Measurements from ENCODE around the gene ST3GAL4.
A peak's percentile ranks its signal among the peaks of the same experiment; 100 is the strongest.
"Not testable (repeated sequence)": the region's sequence is repeated elsewhere in the genome, so short reads cannot be mapped to it uniquely, and the experiment has no call there.

Gene ST3GAL4

GRCh38 chr11:126331286-126331685 lies 24.2 kb upstream of the ST3GAL4 start:
- DNase-seq = peak; percentile 37

GRCh38 chr11:126332221-126332711 lies 23.2 kb upstream of the ST3GAL4 start:
- peak; percentile 63 for DNase-seq

GRCh38 chr11:126333142-126333541 lies 22.3 kb upstream of the ST3GAL4 start:
- DNase-seq = peak; percentile 15

GRCh38 chr11:126334659-126335462 lies 20.6 kb upstream of the ST3GAL4 start:
- DNase-seq = peak; percentile 31

GRCh38 chr11:126335463-126335760 lies 20.1 kb upstream of the ST3GAL4 start:
- no peak for DNase-seq

GRCh38 chr11:126336138-126336541 lies 19.3 kb upstream of the ST3GAL4 start:
- no peak for DNase-seq

GRCh38 chr11:126336671-126337101 lies 18.8 kb upstream of the ST3GAL4 start:
- DNase-seq = no peak

GRCh38 chr11:126337126-126337473 lies 18.4 kb upstream of the ST3GAL4 start:
- DNase-seq = peak; percentile 42

- DNase-seq = peak; percentile 42
These were observed 17.8 kb upstream of the ST3GAL4 start for GRCh38 chr11:126337474-126338241.

- DNase-seq = peak; percentile 32
These were observed 17.0 kb upstream of the ST3GAL4 start for GRCh38 chr11:126338346-126339055.

- peak; percentile 34 for DNase-seq
These were observed 16.2 kb upstream of the ST3GAL4 start for GRCh38 chr11:126339073-126339862.

GRCh38 chr11:126339863-126340434 lies 15.5 kb upstream of the ST3GAL4 start:
- peak; percentile 73 for DNase-seq

- DNase-seq = no peak
These were observed 14.4 kb upstream of the ST3GAL4 start for GRCh38 chr11:126340960-126341606.

GRCh38 chr11:126341760-126342161 lies 13.7 kb upstream of the ST3GAL4 start:
- DNase-seq = no peak

- DNase-seq = no peak
These were observed 12.4 kb upstream of the ST3GAL4 start for GRCh38 chr11:126343051-126343450.

- DNase-seq = no peak
These were observed 11.1 kb upstream of the ST3GAL4 start for GRCh38 chr11:126344141-126345080.

GRCh38 chr11:126345283-126345682 lies 10.2 kb upstream of the ST3GAL4 start:
- no peak for DNase-seq

GRCh38 chr11:126345759-126346585 lies 9.5 kb upstream of the ST3GAL4 start:
- DNase-seq = peak; percentile 36

- no peak for DNase-seq
These were observed 8.9 kb upstream of the ST3GAL4 start for GRCh38 chr11:126346586-126346940.

- DNase-seq = not testable (repeated sequence)
These were observed 8.5 kb upstream of the ST3GAL4 start for GRCh38 chr11:126346946-126347345.

Data from right forelimb (tissue), 1 donor.